HCT116 (cell line): ENCODE measurements around the gene IST1. TPM values are rescaled to one million over a fixed set of nuclear protein-coding genes. Genes with fewer than 3 reads are reported as not detected.

ENCODE experiments used
- ATAC-seq: fragments of 200-7000 bp; cut with Tn5 transposase; 2 replicates; pipeline ENCODE4 v1.9.1; 2020; ENCODE audit warnings: mild to moderate bottlenecking, moderate library complexity
- BruUV-seq: library from RNA; stranded (reverse); fragments of 400-500 nt; replicated peaks from 2 replicates; lab custom pipeline; 2021; lab: Mats Ljungman, UMichigan
- CTCF ChIA-PET: fragments of 300-600 bp; sonication (Branson Sonifier 250); formaldehyde crosslinking; loops from one replicate; lab custom pipeline; 2021; ENCODE audit warnings: antibody characterized with exemption; lab: Charles Lee
- POLR2A ChIA-PET: fragments of 300-600, 350-600 bp; sonication (Branson Sonifier 250); formaldehyde crosslinking; loops from one replicate; lab custom pipeline; 2021; ENCODE audit warnings: antibody characterized with exemption; lab: Charles Lee
- RAD21 ChIA-PET, 2 experiments: fragments of 300-600 bp; sonication (Branson Sonifier 250); formaldehyde crosslinking; loops; one replicate each; lab custom pipeline; 2023; ENCODE audit warnings: low total read pairs in 2 of 2; ENCODE audit not compliant: uncharacterized antibody in 2 of 2, unreplicated experiment in 2 of 2, low non-redundant PET in 1 of 2; lab: Charles Lee
- DNase-seq: peaks from one replicate; pipeline ENCODE4 v3.0.0-alpha.2; 2010; ENCODE audit warnings: low read depth, low spot score
- H2AFZ ChIP-seq: fragments of 200-600 bp; shearing (Covaris generic), sonication (generic); 2 replicates; pipeline ENCODE4 v1.6.1; 2017; ENCODE audit warnings: low read depth, mixed run types, mixed read lengths, antibody characterized with exemption, low read length; ENCODE audit not compliant: poor library complexity, severe bottlenecking
- H3K27ac ChIP-seq: 2 replicates; pipeline ENCODE4 v1.5.1; 2012; ENCODE audit warnings: low read depth, low read length
- H3K27me3 ChIP-seq: fragments of 200-600 bp; sonication (generic); 2 replicates; pipeline ENCODE4 v1.6.1; 2016; ENCODE audit warnings: mixed run types, low read length, mixed read lengths; ENCODE audit not compliant: insufficient read depth
- H3K36me3 ChIP-seq, 2 experiments: fragments of 200-500 bp in 1 of 2; fragments of 200-600 bp in 1 of 2; sonication (Bioruptor generic) in 1 of 2; sonication (generic) in 1 of 2; 2 replicates each; pipeline versions ENCODE4 v1.5.1 to v1.6.1; 2014 to 2016; ENCODE audit warnings: low read length in 2 of 2, inconsistent platforms in 1 of 2, mixed read lengths in 1 of 2, mixed run types in 1 of 2; ENCODE audit not compliant: insufficient read depth in 2 of 2, control insufficient read depth in 1 of 2
- H3K4me1 ChIP-seq, 2 experiments: fragments of 200-600 bp in 1 of 2; sonication (generic) in 1 of 2; 2 replicates each; pipeline versions ENCODE4 v1.5.1 to v1.6.1; 2012 to 2017; ENCODE audit warnings: low read length in 2 of 2, inconsistent platforms in 1 of 2, mild to moderate bottlenecking in 1 of 2, mixed read lengths in 1 of 2, mixed run types in 1 of 2, moderate library complexity in 1 of 2; ENCODE audit not compliant: insufficient read depth in 2 of 2, control insufficient read depth in 1 of 2
- H3K4me2 ChIP-seq: fragments of 200-600 bp; sonication (generic); 2 replicates; pipeline ENCODE4 v1.6.1; 2017; ENCODE audit warnings: mixed run types, low read length, mixed read lengths
- H3K4me3 ChIP-seq, 2 experiments: fragments of 200-600 bp in 1 of 2; sonication (generic) in 1 of 2; replicated peaks in 1 of 2; 2 replicates each; pipeline ENCODE4 v1.5.1; 2011 to 2016; ENCODE audit warnings: low read length in 2 of 2, control low read depth in 1 of 2, low read depth in 1 of 2, mild to moderate bottlenecking in 1 of 2, mixed read lengths in 1 of 2, mixed run types in 1 of 2
- H3K79me2 ChIP-seq: fragments of 200-600 bp; sonication (generic); 2 replicates; pipeline ENCODE4 v1.6.1; 2017; ENCODE audit warnings: mild to moderate bottlenecking, mixed run types, low read length, moderate library complexity, mixed read lengths; ENCODE audit not compliant: insufficient read depth
- H3K9ac ChIP-seq: fragments of 200-600 bp; sonication (generic); 2 replicates; pipeline ENCODE4 v1.6.1; 2016; ENCODE audit warnings: low read length, mixed read lengths
- H3K9me2 ChIP-seq: fragments of 200-600 bp; sonication (generic), shearing (Covaris generic); 2 replicates; pipeline ENCODE4 v1.6.1; 2017; ENCODE audit warnings: mixed run types, mild to moderate bottlenecking, moderate library complexity; ENCODE audit not compliant: insufficient read depth
- H3K9me3 ChIP-seq, 2 experiments: fragments of 200-500 bp in 1 of 2; fragments of 200-600 bp in 1 of 2; sonication (Bioruptor generic) in 1 of 2; sonication (generic) in 1 of 2; 2 replicates each; pipeline ENCODE4 v1.6.1; 2014 to 2017; ENCODE audit warnings: low read length in 2 of 2, mixed read lengths in 2 of 2, inconsistent platforms in 1 of 2, low read depth in 1 of 2, mild to moderate bottlenecking in 1 of 2, mixed run types in 1 of 2, moderate library complexity in 1 of 2; ENCODE audit not compliant: control insufficient read depth in 1 of 2, insufficient read depth in 1 of 2
- H4K20me1 ChIP-seq: fragments of 200-600 bp; sonication (generic), shearing (Covaris generic); 2 replicates; pipeline ENCODE4 v1.6.1; 2017; ENCODE audit warnings: mixed run types, mild to moderate bottlenecking, moderate library complexity; ENCODE audit not compliant: insufficient read depth
- CBX3 ChIP-seq: IDR thresholded peaks from 2 replicates; pipeline ENCODE4 v1.6.1; 2012; ENCODE audit warnings: low read depth
- CEBPB ChIP-seq: IDR thresholded peaks from 2 replicates; pipeline ENCODE4 v1.6.1; 2012; ENCODE audit warnings: low read depth
- CTCF ChIP-seq, 3 experiments: fragments of 200-600 bp in 1 of 3; sonication (generic) in 1 of 3; IDR thresholded peaks in 2 of 3; conservative IDR thresholded peaks in 1 of 3; 2 replicates each; pipeline ENCODE4 v1.5.1; 2012 to 2017; ENCODE audit warnings: low read depth in 2 of 3, low read length in 2 of 3, antibody characterized with exemption in 1 of 3, borderline replicate concordance in 1 of 3, control low read depth in 1 of 3, mild to moderate bottlenecking in 1 of 3, mixed read lengths in 1 of 3, mixed run types in 1 of 3, moderate library complexity in 1 of 3; ENCODE audit not compliant: insufficient read depth in 1 of 3
- EGR1 ChIP-seq: IDR thresholded peaks from 2 replicates; pipeline ENCODE4 v1.6.1; 2012; ENCODE audit warnings: low read depth
- EZH2 ChIP-seq: fragments of 200-600 bp; sonication (generic); IDR thresholded peaks from 2 replicates; pipeline ENCODE4 v1.6.1; 2017; ENCODE audit warnings: antibody characterized with exemption, mixed run types
- EZH2phosphoT487 ChIP-seq: fragments of 200-600 bp; IDR thresholded peaks from 2 replicates; pipeline ENCODE4 v1.6.1; 2018; ENCODE audit warnings: antibody characterized with exemption, borderline replicate concordance
- JUND ChIP-seq: IDR thresholded peaks from 2 replicates; pipeline ENCODE4 v1.6.1; 2012
- MAX ChIP-seq: IDR thresholded peaks from 2 replicates; pipeline ENCODE4 v1.6.1; 2012
- POLR2AphosphoS5 ChIP-seq: IDR thresholded peaks from 2 replicates; pipeline ENCODE4 v1.6.1; 2011; ENCODE audit warnings: mild to moderate bottlenecking, low read depth, low read length, moderate library complexity
- REST ChIP-seq: IDR thresholded peaks from 2 replicates; pipeline ENCODE4 v1.6.1; 2012; ENCODE audit warnings: low read depth
- SIN3A ChIP-seq: IDR thresholded peaks from 2 replicates; pipeline ENCODE4 v1.6.1; 2012; ENCODE audit warnings: low read depth
- SP1 ChIP-seq: IDR thresholded peaks from 2 replicates; pipeline ENCODE4 v1.6.1; 2012; ENCODE audit warnings: low read depth
- SRF ChIP-seq: IDR thresholded peaks from 2 replicates; pipeline ENCODE4 v1.6.1; 2012; ENCODE audit warnings: low read depth
- TCF7L2 ChIP-seq: IDR thresholded peaks from 2 replicates; pipeline ENCODE4 v1.7.0; 2011; ENCODE audit warnings: borderline replicate concordance, inconsistent platforms; ENCODE audit not compliant: insufficient read depth, insufficient read length; ENCODE audit errors: extremely low read depth
- YY1 ChIP-seq: IDR thresholded peaks from 2 replicates; pipeline ENCODE4 v1.6.1; 2011; ENCODE audit warnings: low read length, low read depth, moderate library complexity, mild to moderate bottlenecking; ENCODE audit not compliant: insufficient replicate concordance; ENCODE audit errors: extremely low read depth
- ZBTB33 ChIP-seq: IDR thresholded peaks from 2 replicates; pipeline ENCODE4 v1.6.1; 2011; ENCODE audit warnings: mild to moderate bottlenecking, low read length, moderate library complexity; ENCODE audit not compliant: insufficient replicate concordance; ENCODE audit errors: extremely low read depth
- ZFX ChIP-seq: fragments of 450-650 bp; IDR thresholded peaks from 2 replicates; pipeline ENCODE4 v1.6.1; 2017
- ZNF274 ChIP-seq: fragments of 200-500 bp; sonication (Bioruptor generic); IDR thresholded peaks from 2 replicates; pipeline ENCODE4 v1.6.1; 2014; ENCODE audit warnings: mild to moderate bottlenecking, low read depth, low read length, inconsistent platforms
- intact Hi-C: fragments of 100-400 bp; cut with micrococcal nuclease; formaldehyde crosslinking; loops from 2 replicates; pipeline ENCODE4 v1.10.0; 2022
- total RNA-seq: library from RNA; stranded (reverse); gene quantifications from one replicate; pipeline ENCODE4 v1.2.1, GENCODE V29; 2021; ENCODE audit not compliant: unreplicated experiment

IST1 gene
- total RNA-seq, 1 experiment from 2014 or later, result 191 TPM

GRCh38 chr16:71919035-71919434 is 23.7 kb downstream of the IST1 start:
- Histone ChIP-seq H3K36me3 (peaks cover 62 to 75% of the 10 kb centered on the region in 2 experiments), H3K4me2 (no peak overlapping the region), H3K4me1 (peaks cover 8 to 10% of the 10 kb centered on the region in 2 experiments), H3K27me3 (no peaks in the 10 kb centered on the region), H3K4me3 (no peak overlapping the region), H3K79me2 (peaks cover 85% of the 10 kb centered on the region), H3K9me3 (peaks cover 6 to 9% of the 10 kb centered on the region in 2 experiments; a peak in 2 of 4 replicates), H2AFZ (no peak overlapping the region), H3K27ac (no peak overlapping the region), H3K9ac (no peak overlapping the region), H4K20me1 (peaks cover 22% of the 10 kb centered on the region), H3K9me2 (no peaks in the 10 kb centered on the region)
- TF ChIP-seq ZFX (no peak), TCF7L2 (no peak), CTCF (IDR thresholded peaks at IDR 0.05 in 2 of 3, conservative IDR thresholded peaks at IDR 0.05 in 1 of 3; ENCODE audit: borderline replicate concordance in 1 of 3, insufficient read depth in 1 of 3, low read depth in 2 of 3, low read length in 2 of 3) (no peak), JUND (no peak), CEBPB (no peak), POLR2AphosphoS5 (no peak), CBX3 (no peak), EGR1 (no peak), EZH2phosphoT487 (no peak), REST (no peak), SIN3A (no peak), SRF (no peak), EZH2 (no peak), MAX (no peak), YY1 (no peak), ZBTB33 (no peak), SP1 (no peak), ZNF274 (no peak)
- intact Hi-C loops, result no loop called here
- no peak for ATAC-seq
- CTCF ChIA-PET, result no interaction called here
- POLR2A ChIA-PET, result no interaction called here
- DNase-seq, result no peak
- no TSS peak for BruUV-seq
- RAD21 ChIA-PET, result no interaction called here
